Frontal cortex (tissue), 4 donors: ENCODE data around the gene PRR29. TPM values are rescaled to one million over a fixed set of nuclear protein-coding genes. Genes with fewer than 3 reads are reported as not detected.
A peak's percentile ranks its signal among the peaks of the same experiment; 100 is the strongest.
"Not testable (repeated sequence)": the region's sequence is repeated elsewhere in the genome, so short reads cannot be mapped to it uniquely, and the experiment has no call there.

Source experiments
- DNase-seq, 2 donors: peaks; one replicate each; pipeline ENCODE4 v3.0.0; 2012; ENCODE audit warnings: low spot score in 2 of 2
- FAIRE-seq: peaks from 2 replicates; lab custom pipeline; 2012; peaks lifted over from hg19 to GRCh38; lab: Jason Lieb, UNC
- total RNA-seq: library from RNA; depleted of rRNA; stranded (reverse); fragments of >200 nt; gene quantifications from one replicate; pipeline ENCODE4 v1.2.3, GENCODE V29; 2014
- donor health status: control.
- donor health status: control.
- donor health status: control.

The PRR29 gene
- total RNA-seq, 1 donor from 2014 or later: 2.0 TPM

GRCh38 chr17:64007089-64007837, 9.1 kb downstream of the PRR29 start:
- not testable (repeated sequence) for DNase-seq, FAIRE-seq

DNA sequence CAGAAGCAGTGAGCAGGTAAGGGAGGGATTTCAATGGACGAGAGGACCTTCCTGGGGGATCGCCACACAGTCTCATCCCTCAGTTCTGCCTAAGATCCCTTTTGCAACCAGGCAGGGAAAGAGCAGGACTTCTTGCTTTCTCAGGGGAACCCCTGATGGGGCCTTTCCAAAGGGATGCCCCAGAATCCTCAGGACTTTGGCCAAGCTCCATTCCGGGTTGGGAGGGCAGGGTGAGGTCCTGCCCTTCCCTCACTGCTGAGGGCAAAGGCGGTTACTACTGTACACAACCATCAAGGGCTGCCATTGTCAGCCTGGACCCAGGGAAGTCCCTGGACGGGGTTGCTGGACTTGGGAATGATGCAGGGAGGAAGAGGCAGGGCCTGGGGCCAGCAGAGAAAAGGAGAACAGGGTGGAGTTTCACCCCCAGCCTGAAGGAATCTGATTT, 9.7 kb downstream of the PRR29 start:
- FAIRE-seq (no peak), DNase-seq (no peak)

DNA sequence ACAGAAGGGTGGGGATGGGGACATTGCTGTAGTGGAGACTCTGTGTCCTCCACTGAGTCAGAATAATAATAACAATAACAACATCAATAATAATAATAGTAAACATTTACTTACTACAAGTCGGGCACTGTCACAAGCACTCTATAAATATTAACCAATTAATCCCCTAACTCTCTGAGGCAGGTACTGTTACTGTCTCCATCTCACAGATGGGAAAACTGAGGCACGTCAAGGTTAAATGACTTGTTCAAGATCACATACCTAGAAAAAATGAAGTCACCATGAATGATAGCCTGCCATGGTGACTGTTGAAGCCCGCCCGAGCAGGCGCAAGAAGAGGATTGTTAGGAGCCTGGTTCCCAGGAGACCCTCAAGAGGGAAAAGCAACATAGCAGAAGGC, 10.2 kb downstream of the PRR29 start:
- DNase-seq: no peak
- no peak for FAIRE-seq

DNA sequence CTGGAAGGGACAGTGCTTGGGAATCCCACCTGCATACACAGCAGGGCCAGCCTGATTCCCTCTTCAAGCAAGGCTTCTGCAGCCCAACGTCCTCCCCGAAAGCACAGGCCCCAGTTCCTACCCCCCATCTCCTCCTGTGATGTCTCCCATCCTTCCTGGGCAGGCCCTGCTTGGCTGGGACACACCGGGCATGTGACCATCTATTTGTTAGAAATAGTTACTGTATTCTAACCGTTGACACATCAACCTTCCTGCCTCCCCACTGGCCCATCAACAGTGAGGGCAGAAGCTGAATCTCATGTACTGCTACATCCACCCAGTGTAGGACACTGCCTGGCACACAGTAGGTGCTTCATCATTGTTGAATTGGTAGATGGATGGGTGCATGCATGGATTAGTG, 10.7 kb downstream of the PRR29 start:
- FAIRE-seq: no peak
- DNase-seq: no peak

DNA sequence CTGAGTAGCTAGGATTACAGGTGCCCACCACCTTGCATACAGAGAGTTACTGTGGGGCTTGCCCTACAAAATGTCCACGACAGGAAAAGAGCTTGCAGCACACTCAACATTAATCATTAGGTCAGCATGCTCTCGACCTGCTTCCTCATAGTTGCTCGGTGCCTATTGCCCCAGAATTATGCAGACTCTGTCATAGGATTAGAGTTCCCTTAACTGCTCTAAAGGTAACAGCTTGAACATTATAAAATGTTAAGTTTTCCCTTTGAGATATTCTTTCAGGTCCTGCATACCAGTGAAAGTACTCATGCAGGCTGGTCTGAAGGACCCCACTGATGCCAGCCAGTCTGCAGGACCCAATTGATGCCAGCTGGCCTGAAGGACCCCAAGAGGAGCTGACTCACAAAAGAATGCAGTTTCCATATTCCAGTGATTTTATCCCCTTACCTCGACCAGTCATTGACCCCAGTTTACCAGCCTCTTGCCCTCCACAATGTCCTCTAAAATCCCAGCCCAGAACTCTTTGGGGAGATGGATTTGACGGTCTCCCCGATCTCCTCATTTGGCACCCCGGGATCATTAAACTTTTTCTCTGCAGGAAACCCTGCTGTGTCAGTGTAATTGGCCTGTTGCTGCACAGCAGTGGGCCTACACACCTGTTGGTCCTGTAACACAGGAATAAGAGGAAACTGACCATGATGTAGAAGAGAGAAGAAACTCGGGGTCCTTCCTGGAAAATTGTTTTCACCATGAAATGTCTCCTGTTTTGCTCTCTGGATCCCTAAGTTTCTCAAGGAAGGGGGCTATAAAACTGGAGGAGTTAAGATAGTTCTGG, 11.6 kb downstream of the PRR29 start:
- DNase-seq (no peak), FAIRE-seq (no peak)

DNA sequence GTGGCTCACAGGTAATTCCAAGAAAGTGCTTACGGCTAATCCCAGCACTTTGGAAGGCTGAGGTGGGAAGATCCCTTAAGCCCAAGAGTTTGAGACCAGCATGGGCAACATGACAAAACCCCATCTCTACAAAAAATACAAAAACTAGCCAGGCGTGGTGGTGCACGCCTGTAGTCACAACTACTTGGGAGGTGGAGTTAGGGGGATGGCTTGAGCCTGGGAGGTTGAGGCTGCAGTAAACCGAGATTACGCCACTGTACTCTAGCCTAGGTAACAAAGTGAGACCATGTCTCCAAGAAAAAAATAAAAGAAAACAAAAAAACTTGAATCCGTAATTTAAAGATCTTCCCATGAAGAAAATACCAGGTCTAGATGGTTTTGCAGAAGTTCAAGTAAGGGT, 17.3 kb downstream of the PRR29 start:
- FAIRE-seq: no peak
- no peak for DNase-seq

- no peak for FAIRE-seq
These were observed 18.2 kb downstream of the PRR29 start for GRCh38 chr17:64016231-64016784.

DNA sequence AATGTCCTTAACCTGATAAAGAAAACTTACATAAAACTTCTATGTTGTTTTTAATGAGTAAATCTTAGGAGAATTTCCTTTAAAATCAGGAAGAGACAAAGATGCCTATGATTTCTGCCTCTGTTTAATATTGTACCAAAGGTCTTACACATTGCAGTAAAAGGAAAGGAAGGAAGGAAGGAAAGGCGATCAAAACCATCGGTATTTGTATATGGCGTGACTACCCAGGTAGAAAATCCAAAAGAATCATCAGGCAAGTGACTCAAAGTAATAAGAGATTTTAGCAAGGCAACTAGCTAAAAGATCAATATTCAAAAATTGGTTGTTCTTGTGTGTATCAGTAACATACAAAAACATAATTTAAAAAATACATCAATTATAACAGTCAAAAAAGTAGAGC, 18.8 kb downstream of the PRR29 start:
- DNase-seq (no peak), FAIRE-seq (no peak)

More at GRCh38 chr17:64016231-64016784, 18.2 kb downstream of the PRR29 start:
- DNase-seq: no peak

- FAIRE-seq (no peak), DNase-seq (no peak)
These were observed 19.3 kb downstream of the PRR29 start for GRCh38 chr17:64017381-64017980.

GRCh38 chr17:64019551-64019961, 21.4 kb downstream of the PRR29 start:
- FAIRE-seq, DNase-seq: not testable (repeated sequence)

DNA sequence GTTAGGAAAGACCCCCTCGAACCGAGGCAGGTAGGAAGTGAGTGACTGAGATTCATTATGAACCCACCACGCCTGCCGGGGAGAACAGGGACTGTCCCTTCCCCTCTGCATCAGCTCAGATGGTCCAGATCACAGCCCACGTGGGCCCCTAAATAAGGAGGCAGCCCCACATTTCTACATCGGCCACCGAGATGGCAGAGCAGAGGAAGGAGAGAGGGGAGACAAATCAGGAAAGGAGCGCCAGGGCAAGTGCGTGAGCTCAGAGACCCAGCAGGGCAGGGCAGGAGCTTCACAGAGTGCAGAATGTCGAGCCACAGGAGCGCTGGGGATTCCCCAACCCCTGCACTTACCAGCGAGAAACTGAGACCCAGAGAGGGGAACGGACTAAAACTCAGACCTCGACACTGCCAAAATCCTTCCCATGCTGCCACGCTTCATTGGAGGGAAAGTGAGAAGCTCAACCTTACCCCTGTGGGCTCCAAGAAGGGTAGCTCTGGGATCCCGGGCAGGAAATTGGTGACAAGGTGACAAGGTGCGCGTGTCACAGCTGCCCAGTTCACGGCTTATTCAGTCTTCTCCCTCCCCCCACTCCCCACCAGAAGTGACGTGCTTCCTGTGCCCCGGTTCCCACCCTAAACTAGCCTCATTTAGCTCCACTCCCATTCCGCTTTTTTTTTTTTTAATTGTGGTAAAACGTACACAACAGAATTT, 22.1 kb downstream of the PRR29 start, which contains the start of gene ICAM2:
ICAM2 (minus strand) TSS at position 578 of the 711 bp plus-strand sequence. CDS start 13,942 bp downstream, outside the sequence.
- DNase-seq (no peak), FAIRE-seq (no peak)

- DNase-seq (no peak), FAIRE-seq (no peak)
These were observed 24.5 kb downstream of the PRR29 start for GRCh38 chr17:64022611-64023063.

GRCh38 chr17:64024215-64024654, 26.1 kb downstream of the PRR29 start:
- DNase-seq: no peak
- no peak for FAIRE-seq

DNA sequence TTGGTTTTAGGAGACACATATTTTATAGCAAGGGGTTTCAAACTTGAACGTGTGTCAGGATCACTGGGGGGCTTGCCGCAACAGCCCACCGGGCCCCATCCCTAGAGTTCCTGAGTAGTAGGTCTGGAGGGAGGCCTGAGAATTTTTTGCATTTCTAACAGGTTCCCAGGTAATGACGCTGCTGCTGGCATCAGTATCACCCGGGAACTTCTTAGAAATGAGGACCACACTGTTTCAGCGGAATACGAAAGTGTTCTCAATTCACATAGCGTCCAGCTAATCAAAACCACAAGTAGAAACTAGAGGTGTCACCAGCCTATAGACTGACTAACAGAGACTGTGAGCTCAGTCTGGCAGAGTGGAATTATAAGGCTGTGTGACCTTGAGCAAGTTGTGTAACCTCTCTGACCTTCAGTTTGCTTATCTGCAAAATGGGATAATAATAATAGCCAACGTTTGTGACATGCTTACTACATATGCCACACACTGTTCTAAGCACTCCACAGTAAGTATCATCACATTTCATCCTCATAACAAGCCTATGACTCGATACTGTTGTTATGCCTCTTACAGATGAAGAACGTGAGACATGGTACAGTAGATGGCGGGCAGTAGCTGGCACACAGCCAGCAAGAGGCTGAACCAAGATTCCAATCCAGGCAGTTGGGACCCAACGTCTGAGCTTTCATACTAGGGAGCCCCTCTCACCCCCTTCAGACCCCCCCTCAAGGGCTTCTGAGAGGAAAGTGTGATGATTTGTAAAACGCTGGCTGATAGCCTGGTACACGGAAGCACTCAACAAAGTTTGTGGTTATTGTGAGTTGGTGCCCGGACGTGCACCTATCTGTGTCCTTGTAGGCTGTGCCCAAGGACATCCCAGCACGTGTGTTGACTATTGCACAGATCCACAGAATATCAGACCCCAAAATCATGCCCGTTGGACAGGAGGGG, 26.9 kb downstream of the PRR29 start:
- DNase-seq (no peak), FAIRE-seq (no peak)

- DNase-seq (no peak), FAIRE-seq (no peak)
These were observed 27.7 kb downstream of the PRR29 start for GRCh38 chr17:64025732-64026294.

DNA sequence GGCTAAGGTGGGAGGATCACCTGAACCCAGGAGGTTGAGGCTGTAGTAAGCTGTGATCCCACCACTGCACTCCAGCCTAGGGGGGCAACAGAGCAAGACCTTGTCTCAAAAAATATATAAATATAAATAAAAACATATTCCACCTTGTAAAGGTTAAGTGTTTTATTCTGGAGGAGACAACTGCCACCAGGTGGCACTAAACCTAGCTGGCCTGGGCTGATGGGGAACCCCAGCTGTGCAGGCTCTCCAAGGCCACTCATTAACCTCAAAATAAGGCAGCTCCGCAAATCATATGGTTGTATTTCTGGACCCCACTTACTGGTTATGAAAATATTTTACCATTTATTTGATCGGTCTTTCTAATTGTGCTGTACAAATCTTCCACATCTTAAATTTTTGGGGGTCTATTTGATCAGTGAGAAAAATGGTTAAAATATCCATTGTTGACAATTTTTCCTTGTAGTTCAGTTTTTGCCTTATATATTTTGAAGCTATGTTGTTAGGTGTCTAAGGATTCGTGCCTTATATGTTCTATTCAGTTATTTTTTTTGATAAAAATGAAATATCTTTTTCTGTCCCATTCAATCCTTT, 30.8 kb downstream of the PRR29 start:
- peak in 1 of 2 donors; percentile 46 for DNase-seq

DNA sequence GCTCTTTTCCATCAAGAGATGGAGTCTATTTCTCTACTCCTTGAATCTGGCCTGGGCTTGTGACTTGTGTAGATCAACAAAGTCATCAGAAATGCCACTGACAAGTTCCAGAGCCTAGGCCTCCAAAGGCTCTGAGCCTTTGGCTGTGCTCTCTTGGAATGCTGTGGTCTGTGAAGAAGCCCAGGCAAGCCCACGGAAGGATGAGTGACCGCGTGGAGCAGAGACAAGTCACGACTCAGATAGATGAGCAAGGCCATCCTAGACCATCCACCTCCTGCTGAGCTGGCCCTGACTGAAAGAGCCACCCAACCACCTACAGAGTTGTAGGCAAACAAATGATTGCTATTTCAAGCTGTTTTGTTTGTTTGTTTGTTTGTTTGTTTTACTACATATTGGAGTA, 33.9 kb downstream of the PRR29 start:
- FAIRE-seq (no peak), DNase-seq (no peak)

More for the DNA sequence above, 30.8 kb downstream of the PRR29 start:
- no peak for FAIRE-seq
